ENCODE data around the gene TRAPPC14.
"Not testable (repeated sequence)": the region's sequence is repeated elsewhere in the genome, so short reads cannot be mapped to it uniquely, and the experiment has no call there.

GRCh38 chr7:100195901-100196322 is 37.4 kb upstream of the TRAPPC14 start:
- not testable (repeated sequence) for TF ChIP-seq CTCF, POLR2A, POLR2AphosphoS5 (IDR thresholded peaks at IDR 0.05)

Measured in suprapubic skin (tissue), 4 donors.